Superior temporal gyrus (tissue), 1 donor: ENCODE measurements around the gene RDX.
"Not testable (repeated sequence)": the region's sequence is repeated elsewhere in the genome, so short reads cannot be mapped to it uniquely, and the experiment has no call there.

Source experiments
- DNase-seq: peaks from one replicate; pipeline ENCODE4 v3.0.0-alpha.2; 2016; ENCODE audit errors: extremely low spot score

RDX gene

DNA sequence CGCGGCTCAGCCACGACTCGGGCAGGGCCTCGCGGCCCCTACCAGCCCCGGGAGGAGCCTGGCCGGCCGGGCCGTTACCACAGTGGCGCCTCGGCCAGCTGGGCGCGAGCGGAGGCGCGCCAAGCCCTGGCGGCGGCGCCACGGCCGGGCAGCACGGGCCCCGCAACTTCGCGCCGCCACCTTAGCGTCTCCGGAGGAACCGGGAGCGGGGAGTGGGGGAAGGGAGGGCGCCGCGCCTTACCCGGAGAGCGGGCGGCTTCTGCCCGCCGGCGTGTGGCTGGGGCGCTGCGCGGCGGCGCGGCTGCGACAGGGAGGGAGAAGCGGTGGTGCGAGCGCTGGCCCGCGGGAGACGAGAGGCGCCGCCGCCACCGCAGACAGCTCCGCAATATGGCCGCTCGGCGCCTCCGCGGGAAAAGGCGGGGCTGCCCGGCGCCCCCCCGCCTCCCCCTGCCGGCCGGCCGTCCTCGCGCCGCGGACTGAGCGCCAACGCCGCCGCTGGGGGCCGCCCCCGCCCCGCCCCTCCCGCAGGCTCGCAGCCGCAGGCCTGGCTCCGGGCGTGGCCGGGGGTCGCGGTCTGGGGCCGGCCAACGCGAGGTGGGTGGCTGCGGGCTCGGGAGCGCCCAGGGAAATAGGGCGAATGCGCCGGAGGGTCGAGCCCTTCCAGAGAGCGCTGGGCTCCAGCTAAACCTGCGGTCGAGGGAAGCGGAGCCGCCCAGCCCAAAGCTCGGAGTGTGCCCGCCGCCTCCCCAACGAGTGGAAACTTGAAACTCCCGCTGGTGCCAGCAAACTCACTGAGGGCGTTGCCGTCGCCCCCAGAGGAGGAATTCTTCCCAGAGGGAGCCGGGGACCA, at the start of gene RDX:
Gene RDX (minus strand): TSS at position 389 of the 850 bp plus-strand sequence. CDS start 16,922 bp downstream, outside the sequence.
- DNase-seq, result peak; percentile 67

DNA sequence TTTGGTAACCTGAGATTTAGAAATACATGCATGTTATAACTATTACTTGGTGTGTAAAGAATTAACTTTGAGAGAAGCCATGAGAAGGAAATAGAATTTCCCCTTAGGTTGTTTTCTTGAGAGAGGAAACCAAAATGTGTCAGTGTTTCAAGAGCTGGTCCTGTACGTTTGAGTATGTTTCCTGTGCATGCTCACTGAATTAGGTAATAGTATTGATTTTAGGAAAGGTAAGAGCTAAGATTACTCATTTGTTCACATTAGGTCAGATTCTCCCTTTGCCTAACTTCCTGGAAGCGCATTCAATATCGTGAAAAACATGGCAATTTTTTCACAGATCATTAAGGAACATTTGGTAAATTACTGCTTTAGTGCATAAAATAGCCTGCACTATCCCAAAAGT, 49.3 kb upstream of the RDX start:
- DNase-seq, result no peak

DNA sequence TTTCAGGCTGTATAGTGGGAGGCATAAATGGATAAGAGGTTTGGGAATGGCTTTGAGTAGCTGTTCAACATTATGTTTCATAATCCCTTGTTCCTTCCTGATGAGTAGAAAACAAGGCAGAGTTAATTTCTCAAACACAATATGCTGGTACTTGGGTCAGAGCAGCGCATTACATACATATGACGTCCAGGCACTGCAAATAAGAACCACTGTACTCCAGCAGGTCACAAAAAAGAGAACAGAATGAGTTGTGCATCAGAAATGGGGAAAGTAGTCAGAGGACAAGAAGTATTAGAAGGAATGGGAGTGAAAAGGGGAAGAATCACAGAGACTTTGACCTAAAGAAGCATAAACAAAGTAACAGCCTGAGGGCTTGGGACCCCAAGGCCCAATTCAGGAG, 44.0 kb upstream of the RDX start:
- no peak for DNase-seq

DNA sequence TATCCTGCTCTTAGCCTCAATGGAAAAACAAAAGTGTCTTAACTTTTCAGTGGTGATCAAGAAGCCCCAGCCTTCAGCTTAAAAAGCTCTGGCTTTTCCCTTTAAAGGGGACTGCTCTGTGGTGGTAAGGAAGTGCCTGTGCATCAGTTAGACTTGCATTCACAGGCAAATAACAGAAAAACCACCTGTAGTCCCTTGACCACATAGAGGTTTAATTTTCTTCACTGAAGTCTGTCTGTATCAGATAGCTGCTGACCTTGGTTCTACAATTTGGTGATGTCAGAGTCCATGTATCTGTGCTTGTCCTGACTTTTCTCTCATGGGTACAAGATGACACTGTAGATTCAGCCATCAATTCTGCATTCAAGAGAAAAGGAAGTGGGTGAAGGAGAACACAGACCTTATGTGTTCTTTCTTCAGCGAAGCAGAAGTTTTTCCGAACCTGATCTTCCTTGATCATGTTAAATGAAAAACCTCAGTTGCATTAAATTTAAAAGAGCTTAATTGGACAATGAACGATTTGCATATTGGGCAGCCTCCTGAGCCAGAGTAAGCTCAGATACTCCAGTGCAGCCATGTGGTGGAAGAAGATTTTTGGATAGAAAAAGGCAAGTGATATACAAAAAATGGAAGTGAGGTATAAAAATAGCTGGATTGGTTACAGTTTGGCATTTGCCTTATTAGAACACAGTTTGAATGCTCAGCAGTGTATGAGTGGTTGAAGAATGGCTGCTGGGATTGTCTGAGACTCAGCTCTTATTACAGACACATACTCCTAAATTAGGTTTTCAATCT, 43.2 kb upstream of the RDX start:
- no peak for DNase-seq

DNA sequence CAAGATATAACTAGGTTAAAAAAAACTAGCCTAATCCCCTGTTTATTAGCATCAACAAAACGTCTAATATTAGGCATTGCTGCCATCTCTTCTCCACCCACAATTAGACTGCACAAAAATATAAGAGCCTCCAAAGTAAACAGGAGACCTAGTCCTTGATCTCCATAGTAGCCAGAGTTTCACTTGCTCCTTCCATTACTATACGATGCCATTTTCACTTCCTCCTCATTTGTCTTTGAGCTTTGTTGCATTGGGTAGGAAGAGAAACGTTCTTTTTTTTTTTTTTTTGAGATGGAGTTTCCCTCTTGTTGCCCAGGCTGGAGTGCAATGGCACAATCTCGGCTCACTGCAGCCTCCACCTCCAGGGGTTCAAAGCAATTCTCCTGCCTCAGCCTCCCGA, 42.3 kb upstream of the RDX start:
- DNase-seq, result no peak

DNA sequence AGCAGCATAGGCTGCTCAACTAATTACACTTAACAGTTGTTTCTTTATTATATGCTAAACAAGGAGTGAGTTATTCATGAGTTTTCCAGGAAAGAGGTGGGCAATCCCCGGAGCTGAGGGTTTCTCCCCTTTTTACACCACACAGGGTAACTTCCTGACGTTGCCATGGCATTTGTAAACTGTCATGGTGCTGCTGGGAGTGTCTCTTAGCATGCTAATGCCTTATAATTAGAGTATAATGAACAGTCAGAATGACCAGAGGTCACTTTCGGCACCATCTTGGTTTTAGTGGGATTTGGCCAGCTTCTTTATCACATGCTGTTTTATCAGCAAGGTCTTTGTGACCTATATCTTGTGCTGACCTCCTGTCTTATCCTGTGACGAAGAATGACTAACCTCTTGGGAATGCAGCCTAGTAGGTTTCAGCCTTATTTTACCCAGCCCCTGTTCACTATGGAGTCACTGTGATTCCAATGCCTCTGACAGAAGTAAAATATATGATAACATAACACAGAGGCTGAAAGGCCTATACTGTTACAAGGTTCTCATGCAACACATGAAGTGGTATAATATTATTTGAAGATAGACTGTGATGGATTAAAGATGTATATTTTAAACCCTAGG, 41.3 kb upstream of the RDX start:
- DNase-seq, result no peak

DNA sequence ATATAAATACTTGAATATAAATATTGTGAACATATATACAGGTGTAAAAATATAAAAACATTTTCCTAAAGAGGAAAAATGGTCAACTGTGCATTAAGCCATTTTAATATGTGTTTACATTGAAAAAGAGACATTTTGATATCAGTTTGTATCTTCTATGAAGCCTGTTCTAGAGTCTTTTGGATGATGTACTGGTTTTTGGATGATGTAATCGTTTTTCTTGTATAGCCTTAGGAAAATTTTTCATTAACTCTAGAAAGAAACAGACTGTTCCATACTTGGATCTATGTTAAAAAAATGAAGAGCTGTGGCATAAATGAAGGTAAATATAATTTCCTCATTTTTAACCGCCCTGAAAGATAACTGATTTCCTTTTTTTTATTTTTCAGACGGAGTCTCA, 39.6 kb upstream of the RDX start:
- no peak for DNase-seq

DNA sequence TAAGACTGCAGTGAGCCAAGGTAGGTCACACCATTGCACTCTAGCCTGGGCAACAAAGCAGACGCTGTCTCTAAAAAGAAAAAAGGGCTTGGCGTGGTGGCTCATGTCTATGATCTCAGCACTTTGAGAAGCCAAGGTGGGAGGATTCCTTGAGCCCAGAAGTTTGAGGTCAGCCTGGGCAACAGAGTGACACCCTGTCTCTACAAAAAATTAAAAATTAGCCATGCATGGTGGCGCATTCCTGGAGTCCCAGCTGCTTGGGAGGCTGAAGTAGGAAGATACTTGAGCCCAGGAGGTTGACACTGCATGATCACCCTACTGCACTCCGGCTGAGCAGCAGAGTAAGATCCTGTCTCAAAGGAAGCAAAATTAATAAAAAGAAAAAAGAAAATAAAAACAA, 38.9 kb upstream of the RDX start:
- no peak for DNase-seq

DNA sequence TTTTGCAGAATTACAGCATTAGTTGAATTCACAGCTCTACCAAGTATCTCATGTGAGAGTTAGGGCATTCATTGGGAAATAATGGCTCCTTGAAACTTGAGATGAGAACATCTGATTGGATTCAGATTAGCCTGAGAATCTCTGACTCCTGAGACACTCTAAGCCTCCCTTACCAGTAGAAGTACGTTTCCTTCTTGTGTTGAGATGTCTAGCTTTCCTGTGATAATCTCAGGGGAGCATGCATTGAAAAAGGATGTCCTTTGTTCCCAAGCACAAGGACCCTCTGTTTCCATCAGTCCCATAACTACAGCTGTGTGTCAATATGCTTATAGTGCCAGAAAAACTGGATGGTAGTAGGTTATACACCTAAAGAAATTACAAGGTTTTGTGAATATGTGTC, 35.2 kb upstream of the RDX start:
- DNase-seq, result no peak

DNA sequence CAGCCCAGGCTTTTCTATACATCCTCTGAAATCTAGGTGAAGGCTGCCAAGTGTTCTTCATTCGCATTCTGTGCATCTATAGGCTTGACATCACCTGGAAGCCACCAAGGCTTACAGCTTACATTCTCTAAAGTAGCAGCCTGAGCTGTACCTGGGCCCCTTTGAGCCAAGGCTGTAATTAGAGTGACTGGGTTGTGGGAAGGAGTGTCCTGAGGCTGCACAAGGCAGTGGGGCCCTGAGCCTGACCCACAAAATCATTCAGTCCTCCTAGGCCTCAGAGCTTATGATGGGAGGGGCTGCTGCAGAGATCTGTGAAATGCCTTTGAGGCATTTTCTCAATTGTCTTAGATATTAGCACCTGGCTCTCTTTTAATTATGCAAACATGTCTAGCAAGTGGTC, 33.0 kb upstream of the RDX start:
- no peak for DNase-seq

DNA sequence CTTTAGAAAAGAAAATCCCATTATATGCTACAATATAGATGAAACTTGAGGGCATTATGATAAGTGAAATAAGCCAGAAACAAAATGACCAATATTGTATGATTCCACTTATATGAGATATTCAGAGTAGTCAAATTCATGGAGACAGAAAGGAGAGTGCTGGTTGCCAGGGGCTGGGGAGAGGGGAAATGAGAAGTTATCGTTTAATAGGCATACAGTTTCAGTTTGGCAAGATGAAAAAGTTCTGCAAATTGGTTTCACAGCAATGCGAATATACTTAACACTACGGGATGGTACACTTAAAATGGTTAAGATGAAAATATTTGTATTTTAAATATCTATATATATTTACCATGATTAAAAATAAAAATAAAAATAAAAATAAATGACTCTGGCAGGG, 31.1 kb upstream of the RDX start:
- no peak for DNase-seq

DNA sequence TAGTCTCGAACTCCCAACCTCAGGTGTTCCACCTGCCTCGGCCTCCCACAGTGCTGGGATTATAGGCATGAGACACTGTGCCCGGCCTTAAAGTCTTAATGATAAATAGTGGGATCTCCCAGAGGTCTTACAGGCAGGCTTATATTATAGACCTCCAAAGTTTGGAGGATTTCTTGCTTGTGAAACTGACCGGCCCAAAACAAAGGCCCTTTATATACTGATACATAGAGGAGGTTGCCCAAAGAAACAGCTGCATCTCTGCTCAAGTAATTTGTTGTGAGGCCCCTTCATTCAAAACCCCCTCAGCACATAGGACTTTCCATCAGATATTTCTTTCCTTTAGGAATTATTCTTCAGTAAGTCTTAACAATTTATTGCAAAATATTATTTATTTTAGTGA, 27.4 kb upstream of the RDX start:
- DNase-seq, result no peak

DNA sequence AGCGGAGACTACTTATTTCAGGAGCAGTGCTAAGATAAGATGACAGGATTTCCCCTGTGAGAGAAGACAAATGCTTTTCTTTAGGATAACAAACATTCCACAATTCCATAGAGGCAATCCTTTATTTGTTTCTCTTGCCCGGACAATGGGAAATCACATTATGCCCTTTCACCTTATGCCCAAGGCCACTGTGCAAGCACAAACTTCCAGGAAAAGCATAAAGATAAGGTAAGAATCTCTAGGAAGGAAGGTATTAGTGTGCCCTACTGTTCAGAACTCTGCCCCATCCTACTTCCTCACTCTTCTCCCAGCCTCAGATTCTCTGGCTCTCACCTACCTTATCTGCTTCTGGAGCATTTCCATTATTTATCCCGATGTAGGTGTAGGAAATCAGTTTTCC, 23.1 kb upstream of the RDX start:
- peak; percentile 9 for DNase-seq

DNA sequence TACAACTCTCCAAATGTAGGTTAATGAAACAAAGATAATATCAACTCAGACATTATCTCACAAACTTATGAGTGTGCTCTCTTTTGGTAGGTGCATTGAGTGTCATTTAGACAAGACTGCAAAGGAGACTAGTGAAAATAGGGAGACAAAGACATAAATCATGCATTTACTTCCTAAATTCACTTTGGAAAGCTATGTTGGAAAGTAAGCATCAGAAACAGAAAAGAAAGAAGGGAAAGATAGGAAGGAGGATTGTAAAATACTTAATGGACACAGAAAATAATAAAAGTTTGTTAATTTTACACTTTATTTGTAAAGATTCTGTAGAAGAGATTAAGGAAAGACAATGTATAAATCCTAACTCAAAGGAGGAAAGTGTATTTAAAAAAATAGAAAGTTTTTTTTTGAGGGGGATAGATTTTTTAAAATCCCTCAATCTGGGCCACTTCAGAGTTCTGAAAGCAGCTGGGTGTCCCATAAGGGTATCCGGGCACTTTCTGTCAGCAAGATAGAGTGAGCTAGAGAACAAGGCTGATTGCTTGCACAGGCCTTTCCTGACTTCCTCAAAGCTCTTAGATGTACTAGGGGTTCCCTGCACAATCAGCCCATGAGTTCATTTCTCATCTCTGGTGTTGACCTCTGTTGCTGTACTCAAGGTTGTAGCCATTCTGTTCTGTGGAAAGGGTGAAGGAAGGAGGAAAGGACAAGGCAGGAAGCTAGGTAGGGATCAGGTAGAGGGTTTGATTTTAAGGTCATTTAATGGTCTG, 22.4 kb upstream of the RDX start:
- peak; percentile 22 for DNase-seq

DNA sequence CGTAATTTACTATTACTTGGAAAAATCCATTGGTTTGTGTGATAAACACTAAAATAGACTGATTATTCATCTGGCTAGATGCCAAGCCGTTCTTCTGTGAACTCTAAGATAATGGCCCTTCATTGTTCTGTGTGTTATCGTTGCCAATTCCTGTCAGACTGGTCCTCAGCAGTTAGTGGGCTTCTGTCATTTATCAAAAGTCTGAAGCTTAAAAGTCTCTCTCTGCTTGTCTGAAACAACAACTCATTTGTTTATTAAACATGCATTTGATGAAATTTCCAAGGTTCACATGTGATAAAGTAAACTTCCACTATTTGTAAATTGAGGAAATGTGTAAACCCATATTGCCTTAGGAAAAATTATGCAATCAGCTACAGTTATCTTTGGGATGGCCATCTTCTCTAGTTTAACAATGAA, 21.1 kb upstream of the RDX start:
- DNase-seq, result peak; percentile 96

DNA sequence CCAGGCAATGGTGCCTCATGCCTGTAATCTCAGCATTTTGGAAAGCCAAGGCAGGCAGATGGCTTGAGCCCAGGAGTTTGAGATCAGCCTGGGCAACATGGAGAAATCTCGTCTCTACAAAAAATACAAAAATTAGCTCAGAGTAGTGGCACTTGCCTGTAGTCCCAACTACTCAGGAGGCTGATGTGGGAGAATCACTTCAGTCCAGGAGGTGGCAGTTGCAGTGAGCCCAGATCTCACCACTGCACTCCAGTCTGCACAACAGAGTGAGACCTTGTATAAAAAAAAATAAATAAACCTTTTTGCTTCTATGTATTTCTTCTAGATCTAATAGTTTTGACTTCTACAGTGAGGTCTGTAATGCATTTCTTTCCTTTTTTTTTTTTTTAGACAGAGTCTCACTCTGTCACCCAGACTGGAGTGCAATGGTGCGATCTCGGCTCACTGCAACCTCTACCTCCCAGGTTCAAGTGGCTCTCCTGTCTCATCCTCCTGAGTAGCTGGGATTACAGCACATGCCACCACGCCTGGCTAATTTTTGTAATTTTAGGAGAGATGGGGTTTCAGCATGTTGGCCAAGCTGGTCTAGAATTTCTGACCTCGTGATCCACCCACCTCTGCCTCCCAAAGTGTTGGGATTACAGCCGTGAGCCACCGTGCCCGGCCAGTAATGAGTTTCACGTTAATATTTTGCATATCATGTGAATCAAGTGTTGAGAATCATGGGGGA, 18.1 kb upstream of the RDX start:
- no peak for DNase-seq

DNA sequence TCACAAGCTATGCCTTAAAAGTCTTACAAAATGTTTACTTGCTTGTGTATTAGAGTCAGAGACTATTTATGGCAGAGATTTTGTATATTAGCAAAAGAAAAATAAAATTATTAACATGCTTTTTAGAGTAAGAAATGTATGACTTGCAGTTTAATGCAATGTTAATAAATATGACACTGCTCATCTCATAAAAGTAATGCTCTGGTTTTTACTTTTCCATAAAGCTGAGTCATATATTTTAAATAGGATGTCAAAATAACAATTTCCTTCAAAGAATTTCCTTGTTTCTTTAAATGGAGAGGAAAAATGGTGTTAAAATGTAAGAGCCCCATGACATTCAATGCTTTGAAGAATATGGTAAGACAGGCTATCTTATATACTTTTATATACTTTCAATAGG, 16.3 kb upstream of the RDX start:
- DNase-seq, result no peak

DNA sequence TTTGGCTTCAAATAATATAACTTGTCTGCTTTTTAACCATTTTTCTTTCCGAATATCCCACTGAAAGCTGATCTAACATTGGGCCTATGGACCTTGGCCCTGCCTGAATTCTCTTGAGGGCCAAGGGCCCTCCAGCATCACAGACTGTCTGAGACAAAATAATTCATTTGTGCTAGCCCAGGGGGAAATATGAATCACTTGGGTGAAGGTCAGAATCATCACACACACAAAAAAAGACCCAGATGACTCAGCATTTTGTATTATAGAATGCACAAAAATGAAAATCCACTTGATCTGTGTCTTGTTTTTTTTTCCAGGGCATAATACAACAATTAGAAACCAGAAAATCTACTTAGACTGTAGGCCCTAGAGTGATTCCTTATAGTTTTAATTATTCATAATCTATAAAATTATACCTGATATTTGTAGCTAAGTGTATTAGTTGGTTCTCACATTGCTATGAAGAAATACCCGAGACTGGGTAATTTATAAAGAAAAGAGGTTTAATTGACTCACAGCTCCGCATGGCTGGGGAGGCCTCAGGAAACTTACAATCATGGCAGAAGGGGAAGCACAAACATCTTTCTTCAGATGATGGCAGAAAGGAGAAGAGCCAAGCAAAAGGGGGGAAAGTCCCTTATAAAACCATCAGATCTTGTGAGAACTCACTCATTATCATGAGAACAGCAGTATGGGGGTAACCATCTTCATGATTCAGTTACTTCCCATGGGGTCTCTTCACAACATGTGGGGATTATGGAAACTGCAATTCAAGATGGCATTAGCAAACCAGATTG, 15.6 kb upstream of the RDX start:
- no peak for DNase-seq

DNA sequence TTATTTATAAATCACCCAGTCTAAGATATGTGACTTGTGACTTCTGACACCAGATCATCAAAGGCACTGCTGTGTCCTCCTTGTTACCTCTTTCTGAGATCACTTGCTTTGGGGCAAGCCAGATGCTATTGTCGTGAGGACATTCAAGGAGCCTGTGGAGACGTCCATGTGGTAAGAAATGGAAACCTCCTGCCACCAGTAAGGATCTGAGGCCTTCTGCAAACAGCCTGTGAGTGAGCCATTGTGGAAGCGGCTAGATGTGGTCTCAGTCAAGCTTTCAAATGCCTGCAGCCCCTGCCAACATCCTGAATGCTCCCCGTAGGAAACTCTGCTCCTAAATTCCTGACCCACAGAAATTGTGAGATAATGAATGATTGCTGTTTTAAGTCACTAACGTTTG, 11.7 kb upstream of the RDX start:
- DNase-seq, result no peak

DNA sequence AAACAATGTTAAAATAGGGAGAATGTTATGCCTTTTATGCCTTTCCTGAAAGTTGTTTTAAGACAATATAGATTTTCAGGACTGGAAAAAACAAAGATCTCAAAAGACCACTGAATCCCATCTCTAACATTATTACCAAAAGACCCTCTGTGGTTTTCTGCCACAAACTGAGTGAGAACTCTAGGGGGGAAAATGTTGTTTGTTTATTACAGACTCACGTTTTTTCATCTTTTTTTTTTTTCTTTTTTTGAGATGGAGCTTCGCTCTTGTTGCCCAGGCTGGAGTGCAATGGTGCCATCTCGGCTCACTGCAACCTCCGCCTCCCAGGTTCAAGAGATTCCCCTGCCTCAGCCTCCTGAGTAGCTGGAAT, 9.6 kb upstream of the RDX start:
- DNase-seq, result not testable (repeated sequence)
